ENCODE data around the gene FTCD. TPM values are rescaled to one million over a fixed set of nuclear protein-coding genes. Genes with fewer than 3 reads are reported as not detected.
"Not testable (repeated sequence)": the region's sequence is repeated elsewhere in the genome, so short reads cannot be mapped to it uniquely, and the experiment has no call there.

FTCD gene
- total RNA-seq, 1 donor from 2014 or later: 0.32 TPM

DNA sequence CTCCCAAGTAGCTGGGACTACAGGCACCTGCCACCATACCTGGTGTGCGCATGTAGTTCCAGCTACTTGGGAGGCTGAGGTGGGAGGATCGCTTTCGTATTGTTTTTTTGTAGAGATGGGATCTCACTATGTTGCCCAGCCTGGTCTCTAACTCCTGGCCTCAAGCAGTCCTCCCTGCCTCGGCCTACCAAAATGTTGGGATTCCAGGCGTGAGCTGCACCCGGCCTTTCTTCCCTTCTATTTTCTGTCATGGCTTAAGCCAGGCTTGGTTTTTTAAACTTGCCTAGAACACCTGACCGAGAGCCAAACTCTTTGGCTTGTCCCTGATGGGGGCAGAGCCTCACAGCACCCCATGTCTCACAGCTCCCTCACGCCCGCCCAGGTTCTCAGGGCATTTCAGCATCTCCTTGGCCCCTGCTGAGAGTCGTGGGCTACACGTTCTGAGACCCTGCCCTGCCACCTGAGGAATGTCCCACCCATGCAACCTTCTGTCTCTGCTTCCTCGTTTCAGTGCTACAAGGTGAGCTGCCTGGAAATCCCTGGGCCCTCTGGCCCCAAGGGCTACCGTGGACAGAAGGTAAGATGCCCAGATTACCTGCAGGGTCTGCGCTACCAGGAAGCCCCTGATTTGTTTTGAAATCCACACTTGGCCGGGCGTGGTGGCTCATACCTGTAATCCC, 41.7 kb downstream of the FTCD start:
- peak; percentile 45 for DNase-seq (ENCODE audit: low spot score)

DNA sequence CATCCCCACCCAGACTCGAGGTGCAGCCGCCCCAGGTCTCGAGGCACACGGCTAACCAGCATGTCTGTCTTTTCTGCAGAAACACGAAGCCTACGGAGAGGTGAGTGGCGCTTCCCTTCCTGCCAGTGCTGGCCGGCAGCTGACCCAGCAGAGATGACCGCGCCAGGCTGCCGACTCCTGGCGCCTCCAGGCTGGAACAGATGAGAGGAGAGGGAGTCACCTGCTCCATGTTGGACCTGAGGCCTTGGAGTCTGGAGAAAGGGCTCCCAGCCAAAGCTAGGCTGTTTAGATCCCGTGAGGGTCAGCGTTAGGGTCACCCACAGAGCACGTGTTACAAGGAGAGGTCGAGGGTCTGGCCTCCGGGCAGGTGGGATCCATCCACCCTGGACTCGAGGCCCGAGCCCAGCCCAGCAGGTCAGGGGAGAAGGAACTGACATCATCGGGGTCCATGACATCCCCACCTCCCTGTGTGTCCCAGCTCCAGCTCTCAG, 42.6 kb downstream of the FTCD start:
- DNase-seq (ENCODE audit: low spot score): peak; percentile 84

DNA sequence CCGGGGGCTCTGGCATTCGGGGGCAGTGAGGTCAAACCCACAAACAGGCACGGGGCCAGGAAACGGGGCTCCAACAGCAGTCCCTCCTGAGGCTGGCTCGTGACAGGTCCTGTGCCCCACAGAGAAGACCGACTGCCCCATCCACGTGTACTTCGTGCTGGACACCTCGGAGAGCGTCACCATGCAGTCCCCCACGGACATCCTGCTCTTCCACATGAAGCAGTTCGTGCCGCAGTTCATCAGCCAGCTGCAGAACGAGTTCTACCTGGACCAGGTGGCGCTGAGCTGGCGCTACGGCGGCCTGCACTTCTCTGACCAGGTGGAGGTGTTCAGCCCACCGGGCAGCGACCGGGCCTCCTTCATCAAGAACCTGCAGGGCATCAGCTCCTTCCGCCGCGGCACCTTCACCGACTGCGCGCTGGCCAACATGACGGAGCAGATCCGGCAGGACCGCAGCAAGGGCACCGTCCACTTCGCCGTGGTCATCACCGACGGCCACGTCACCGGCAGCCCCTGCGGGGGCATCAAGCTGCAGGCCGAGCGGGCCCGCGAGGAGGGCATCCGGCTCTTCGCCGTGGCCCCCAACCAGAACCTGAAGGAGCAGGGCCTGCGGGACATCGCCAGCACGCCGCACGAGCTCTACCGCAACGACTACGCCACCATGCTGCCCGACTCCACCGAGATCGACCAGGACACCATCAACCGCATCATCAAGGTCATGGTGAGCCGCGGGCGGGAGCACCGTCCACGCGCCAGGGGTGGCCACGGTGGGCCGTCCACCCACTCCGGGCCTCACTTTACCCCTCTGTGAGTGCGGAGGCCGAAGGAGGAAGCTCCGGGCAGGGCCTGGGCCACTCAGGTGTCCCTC, 43.3 kb downstream of the FTCD start:
- peak; percentile 85 for DNase-seq (ENCODE audit: low spot score)

DNA sequence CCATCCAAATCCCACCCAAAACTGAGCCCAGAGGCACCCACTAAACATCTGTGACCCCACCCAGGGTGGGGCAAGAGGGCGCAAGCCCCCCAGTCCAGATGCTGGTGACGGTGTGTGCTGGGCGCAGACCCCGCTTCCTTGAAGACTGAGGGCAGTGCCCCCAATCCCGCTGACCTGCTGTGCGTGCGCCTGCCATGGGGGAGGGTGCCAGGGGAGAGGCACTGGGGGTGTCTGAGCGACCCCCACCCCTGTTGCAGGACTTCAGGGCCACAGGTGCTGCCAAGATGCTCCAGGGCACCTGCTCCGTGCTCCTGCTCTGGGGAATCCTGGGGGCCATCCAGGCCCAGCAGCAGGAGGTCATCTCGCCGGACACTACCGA, 44.2 kb downstream of the FTCD start:
- DNase-seq (ENCODE audit: low spot score): peak; percentile 86

DNA sequence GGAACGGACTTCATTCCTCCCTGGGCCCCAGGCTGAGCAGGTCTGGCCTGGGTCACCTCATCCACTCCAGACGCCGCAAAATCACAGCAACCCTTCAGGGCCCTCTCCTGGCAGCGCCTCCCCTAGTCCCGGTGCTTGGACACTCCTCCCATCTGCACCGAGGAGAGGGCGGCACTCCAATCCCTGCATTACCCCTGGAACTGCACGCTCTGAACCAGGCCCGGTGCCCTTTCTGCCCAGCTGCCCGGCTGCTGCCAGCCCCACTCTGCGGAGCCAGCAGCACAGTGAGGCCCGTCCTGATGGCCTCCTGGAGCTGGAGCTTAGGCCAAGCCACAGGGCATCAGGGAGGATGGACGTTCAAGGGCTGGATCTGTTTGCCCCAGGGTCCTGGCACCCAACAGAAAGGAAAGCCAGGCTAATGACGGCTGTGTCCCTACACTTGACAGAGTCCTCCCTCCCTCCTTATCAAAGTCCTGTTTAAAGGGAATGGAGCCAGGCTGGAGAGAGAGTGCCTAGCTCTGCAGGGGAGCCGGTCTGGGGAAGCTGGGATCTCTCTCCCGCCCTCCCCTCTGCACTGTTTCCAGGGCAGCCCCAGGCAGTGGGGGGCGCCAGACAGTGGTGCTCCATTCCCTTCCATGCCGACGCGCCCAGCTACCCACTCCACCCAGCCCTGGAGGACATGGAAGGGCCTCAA, 44.7 kb downstream of the FTCD start:
- DNase-seq (ENCODE audit: low spot score): peak; percentile 85

DNA sequence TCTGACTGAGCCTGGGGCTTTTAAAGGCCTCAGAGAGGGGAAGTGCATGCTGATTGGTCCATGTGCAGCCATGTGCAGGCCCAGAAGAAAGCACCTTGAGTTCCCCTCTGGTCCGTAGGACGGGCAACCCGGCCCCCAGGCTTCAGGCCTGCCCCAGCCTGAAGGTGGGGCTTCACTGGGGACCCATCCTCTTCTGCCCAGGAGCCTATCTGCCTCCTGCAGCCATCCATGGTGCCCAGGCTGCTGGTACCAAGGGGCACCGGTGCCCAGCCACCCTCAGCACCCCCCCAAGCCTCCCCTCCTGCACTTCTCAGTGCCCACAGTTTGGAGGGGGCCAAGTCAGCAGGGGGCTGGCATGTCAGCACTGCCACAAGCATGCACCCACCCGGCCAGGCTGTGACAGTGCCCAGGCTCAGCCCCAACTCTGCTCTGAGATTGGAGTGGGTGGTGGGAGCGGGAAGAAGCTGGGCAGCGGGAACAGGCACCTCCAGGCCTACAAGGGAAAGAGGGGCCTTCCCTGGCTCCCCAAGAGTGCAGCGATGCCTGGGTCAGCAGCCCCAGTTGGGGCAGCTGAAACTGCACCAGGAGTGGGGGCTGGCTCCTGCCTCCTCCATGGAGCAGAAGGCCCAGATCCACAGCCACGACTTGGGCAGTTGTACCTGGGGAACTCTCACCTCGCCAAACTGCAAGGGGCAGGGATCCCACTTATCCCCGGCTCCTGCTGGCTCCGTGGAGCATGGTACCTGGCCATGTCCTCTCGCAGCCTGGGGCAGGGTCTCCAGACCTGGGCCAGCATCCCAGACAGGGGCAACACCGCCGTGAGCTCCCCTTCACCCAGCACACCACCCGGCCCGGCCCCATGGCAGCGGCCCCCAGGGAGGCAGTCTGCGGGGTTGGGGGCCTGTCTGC, 45.8 kb downstream of the FTCD start:
- DNase-seq (ENCODE audit: low spot score): peak; percentile 81

DNA sequence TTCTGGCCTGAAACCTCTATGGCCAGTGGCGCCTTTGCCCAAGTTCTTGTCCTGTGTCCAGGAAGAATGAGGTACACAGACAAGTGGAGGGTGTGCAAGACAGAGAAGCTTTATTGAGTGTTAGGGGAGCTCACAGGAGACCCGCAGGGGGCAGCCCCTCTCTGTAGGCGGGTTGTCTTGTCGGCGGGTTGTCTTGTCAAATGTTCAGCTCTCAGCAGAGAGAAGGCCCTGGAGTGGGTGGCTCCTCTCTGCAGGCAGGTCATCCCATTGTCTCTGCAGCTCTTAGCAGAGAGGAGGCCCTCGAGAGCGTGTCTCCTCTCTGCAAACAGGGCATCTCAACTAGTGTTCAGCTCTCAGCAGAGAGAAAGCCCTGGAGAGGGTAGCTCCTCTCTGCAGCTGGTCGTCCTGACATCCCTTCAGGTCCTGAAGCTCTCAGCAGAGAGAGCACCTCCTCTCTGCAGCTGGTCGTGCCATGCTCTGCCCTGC, 46.5 kb downstream of the FTCD start:
- DNase-seq (ENCODE audit: low spot score): peak; percentile 55

DNA sequence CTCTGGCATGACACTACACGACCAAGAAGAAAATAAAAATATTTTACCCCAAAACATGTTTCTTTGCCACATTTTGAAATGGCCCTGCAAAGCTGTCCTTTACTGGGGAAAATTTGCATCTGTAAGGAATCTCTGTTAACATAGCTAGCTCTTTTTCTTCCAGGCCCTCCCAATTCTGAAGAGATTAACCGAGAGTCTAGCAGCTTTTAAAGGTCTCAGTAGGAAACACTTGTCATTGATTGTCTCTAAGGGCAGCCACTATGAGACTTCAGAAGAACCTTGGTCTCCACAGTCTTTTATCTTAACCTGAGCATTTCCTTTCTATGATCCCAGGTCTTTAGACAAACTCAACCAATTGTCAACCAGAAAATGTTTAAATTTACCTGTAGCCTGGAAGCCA, 48.0 kb downstream of the FTCD start:
- DNase-seq (ENCODE audit: low spot score): not testable (repeated sequence)

DNA sequence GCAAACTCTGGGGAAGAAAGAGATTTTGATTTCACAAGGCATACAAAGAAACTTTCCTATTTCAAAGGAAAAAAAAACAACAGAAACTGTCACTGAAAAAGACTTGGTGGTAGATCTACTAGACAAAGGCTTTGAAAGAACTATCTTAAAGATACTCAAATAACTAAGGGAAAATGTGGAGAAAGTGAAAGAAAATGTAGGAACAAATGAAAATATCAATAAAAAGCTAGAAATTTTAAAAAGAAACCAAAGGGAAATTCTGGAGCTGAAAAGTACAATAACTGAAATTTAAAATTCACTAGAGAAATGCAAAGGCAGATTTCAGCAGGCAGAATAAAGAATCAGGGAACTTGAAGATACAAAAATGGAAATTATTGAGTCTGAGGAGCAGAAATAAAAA, 51.3 kb downstream of the FTCD start:
- no peak for DNase-seq (ENCODE audit: low spot score)

DNA sequence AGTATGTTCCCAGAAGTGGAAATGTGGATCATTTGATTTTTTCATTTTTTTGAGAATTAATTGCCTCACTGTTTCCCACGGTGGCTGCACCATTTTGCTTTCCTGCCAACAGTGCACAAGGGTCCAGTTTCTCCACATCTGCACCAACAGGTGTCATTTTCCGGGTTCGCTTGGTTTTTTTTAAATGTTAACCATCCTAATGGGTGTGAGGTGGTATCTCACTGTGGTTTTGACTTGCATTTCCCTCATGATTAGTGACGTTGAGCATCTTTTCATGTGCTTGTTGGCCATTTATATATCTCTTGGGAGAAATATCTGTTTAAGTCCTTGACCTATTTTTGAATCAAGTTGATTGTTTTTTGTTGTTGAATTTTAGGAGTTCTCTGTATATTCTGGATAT, 54.5 kb downstream of the FTCD start:
- DNase-seq (ENCODE audit: low spot score): no peak

DNA sequence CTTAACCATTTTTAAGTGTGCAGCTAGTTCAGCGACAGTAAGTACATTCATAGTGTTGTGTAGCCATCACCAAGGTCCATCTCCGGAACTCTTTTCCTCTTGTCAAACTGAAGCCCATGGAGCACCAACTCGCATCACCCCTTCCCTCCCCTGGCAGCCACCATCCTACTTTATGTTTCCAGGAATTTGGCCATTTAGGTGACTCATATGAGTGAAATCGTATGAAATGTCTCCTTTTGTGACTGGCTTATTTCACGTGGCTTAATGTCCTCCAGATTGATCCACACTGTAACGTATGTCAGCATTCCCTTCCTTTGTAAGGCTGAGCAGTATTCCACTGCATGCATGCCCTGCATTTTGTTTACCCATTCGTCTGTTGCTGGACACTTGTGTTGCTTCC, 55.0 kb downstream of the FTCD start:
- peak; percentile 24 for DNase-seq (ENCODE audit: low spot score)

DNA sequence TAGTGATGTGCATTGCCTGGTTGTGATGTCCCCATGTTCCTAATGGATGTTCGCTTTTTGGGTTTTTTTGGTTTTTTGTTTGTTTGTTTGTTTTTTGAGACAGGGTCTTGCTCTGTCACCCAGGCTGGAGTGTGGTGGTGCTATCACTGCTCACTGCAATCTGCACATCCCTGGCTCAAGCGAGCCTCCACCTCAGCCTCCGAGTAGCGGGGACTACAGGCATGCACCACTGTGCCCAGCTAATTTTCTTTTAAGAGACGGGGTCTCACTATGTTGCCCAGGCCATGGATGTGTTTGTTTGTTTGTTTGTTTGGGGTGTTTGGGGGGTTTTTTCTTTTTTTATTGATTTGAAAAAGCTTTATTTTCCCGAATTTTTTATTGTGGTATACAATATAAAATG, 55.4 kb downstream of the FTCD start:
- peak; percentile 47 for DNase-seq (ENCODE audit: low spot score)

DNA sequence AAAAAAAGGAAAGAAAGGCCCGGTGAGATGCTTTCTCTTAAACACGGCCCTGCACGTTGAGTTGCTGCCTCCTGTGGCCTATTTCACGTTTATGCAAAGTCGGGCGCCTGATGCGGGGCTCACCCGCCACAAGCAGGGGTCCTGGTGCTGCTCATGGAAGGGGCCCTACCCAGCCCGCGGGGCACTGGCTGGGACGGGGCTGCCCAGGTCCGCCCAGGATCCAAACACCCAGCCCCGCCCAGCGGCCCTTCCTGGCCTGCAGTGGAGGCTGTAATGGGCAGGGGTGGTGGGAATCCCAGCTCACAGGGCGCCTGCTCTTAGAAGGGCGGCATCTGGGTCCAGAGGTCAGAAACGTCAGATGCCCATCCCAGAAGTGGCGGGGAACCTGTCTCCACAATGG, 55.9 kb downstream of the FTCD start:
- peak; percentile 88 for DNase-seq (ENCODE audit: low spot score)

DNA sequence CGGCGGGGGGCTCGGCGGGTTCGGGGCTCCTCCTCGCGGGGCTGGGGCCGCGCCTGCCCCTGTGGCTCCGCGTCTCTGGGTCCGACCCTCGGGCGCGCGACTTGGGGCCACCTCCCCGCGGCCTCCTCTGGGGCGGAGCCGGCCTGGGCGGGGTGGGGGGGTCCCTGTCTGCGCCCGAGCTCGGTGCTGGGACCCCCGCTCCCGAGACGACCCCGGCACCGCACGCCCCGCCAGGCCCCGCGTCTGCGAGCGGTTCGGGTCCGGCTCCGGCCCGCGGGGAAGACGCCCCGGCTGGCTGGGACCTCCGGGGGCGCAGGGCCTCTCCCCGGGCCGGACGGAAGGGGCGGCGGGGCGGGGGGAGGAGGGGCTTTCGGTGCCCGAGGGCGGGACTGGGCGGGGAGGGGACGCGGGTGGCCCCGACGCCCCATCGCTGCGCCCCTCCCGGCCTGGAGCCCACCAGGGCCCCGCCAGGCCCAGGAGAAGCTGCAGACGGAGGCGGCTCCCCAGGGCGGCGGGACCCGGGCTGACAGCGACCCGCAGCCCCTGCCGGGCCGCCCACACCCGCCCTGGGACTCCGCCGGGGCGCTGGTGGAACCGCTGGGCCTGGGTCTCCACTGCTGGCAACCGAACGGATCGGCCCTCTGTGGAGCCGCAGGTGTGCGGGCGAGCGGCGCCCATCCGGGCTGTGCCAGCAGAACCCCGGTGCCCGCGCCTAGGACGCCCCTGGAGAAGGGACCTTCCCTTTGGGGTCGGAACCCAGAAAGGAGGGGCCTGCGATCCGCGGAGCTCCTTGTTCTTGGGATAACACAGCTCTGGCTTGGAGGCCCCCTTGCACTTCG, 56.9 kb downstream of the FTCD start:
- DNase-seq (ENCODE audit: low spot score): no peak

DNA sequence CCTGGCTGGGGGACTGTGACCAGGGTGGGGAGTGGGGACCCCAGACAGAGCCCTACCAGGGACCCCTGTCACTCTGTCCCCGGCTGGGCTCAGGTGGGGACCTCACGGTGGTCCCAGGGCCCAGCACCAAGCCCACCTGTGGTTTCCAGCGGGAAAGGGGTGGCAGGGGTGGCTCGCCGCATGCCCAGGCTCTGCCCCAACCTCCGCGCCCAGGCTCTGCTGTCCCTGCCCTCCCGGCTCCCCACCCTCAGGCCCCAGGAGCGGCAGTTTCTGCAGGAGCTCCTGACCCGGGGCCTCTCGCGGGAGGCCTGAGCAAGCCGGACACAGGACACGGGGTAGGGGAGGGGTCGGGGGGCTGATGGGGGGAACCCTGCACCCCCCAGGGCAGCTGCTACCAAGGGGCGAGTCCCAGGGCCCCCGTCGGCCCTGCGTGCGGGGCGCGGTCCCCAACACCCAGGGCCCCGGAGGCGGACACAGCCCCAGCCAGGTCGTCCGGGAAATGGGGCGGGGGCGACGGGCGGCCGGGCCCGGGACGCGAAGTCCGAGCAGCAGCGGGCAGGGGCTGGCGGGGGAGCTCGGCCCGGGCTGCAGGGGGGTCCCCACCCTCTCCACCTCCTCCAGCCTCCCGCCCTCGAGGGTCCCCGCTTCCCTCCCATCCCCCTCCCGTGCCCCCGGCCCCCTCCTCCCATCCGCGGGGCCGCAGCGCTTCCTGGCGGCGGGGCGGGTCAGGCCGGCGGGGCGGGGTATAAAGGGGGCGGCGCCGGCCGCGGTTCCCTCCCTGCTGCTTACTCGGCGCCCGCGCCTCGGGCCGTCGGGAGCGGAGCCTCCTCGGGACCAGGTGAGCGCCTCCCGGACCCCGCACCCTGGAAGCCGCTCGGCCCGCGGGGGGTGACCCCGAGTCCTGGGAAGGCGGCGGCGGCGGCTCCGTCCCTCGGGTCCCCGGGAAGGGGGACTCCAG, 57.8 kb downstream of the FTCD start, which contains the start of gene COL6A2:
Gene COL6A2 (plus strand): TSS at position 777 of the 958 bp plus-strand sequence.
- peak; percentile 90 for DNase-seq (ENCODE audit: low spot score)

DNA sequence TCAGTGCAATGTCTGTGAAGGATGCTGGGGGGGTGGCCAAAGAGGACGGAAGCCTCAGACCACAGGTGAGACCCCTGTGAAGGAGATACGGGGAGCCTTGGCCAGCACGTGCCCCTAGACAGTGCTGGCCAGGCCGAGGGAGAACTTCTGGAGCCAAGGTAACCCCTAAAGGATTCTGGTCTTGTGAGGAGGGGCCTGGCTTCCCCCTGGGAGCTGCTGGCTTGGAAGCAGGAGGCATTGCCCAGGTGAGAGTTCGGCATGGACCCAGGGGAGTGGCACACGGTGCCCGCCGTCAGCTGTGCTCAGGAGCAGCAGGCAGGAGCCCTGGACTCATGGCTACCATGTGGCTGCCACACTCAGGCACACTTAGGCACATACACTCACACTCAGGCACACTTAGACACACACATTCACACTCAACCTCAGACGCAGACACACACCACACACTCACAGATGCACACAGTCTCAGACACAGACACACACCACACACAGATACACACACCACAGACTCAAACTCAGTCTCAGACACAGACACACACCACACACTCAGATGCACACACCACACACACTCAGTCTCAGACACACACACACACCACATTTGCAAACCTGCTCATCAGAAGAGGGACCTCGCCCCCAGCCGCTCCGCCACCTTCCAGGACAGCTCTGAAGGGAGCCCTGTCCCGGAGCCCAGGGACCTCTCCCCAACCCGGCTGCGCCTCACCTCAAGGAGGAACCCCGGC, 58.6 kb downstream of the FTCD start:
- DNase-seq (ENCODE audit: low spot score): peak; percentile 88

DNA sequence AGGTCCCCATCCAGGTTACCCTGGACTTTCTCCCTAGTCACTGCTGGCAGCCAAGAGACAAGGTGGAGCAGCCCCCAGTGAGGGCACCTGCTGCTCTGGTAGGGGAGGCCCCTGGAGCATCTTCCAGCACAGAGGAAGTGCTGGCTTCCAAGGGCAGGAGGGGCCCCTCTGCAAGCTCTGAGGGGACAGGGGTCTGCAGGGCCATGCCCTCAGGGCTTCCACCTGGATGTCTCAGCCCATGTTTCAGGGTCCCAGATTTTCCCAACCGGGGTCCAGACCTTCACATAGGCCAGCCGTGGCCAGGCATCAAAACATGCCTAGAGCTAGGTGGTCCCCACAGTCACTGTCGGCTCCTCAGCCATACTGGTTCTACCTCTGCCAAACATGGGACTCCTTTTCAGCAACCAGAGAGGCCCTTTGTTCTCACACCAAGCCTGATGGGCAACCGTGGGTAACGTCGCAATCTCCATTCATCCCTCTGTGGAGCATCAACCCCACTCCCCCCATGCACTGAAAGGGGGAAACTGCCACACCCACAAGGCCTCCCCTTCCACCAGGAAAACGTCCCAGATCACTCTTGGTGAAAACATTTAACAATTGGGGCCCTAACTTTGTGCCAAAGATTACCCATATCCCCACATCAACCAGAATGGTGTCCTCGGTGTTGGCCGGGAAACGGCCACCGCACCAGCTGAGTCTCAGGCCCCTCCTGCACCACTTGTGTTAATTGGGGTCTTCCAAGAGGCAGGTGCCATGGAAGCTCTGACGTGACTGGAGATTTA, 59.4 kb downstream of the FTCD start:
- peak; percentile 86 for DNase-seq (ENCODE audit: low spot score)
